Smooth muscle cell (in vitro differentiated cells): ENCODE measurements around the gene CAMSAP2. TPM values are rescaled to one million over a fixed set of nuclear protein-coding genes. Genes with fewer than 3 reads are reported as not detected.
"Not testable (repeated sequence)": the region's sequence is repeated elsewhere in the genome, so short reads cannot be mapped to it uniquely, and the experiment has no call there.

Source experiments
- DNase-seq: peaks from one replicate; lab custom pipeline; 2025; ENCODE audit not compliant: unreplicated experiment; lab: John Stamatoyannopoulos, UW
- H2AFZ ChIP-seq: fragments of 200-600 bp; sonication (generic); 2 replicates; pipeline ENCODE4 v1.6.0; 2016; ENCODE audit warnings: antibody characterized with exemption, low read depth, mild to moderate bottlenecking
- H3F3A ChIP-seq: fragments of 200-600 bp; sonication (generic); 2 replicates; pipeline ENCODE4 v1.6.0; 2017; ENCODE audit warnings: antibody characterized with exemption, low read depth
- H3K27ac ChIP-seq: fragments of 200-600 bp; sonication (generic); 2 replicates; pipeline ENCODE4 v1.5.1; 2016; ENCODE audit warnings: low read depth, mild to moderate bottlenecking
- H3K27me3 ChIP-seq: fragments of 200-600 bp; sonication (generic); 2 replicates; pipeline ENCODE4 v1.6.1; 2016; ENCODE audit warnings: low read depth, mild to moderate bottlenecking
- H3K36me3 ChIP-seq: fragments of 200-600 bp; sonication (generic); 2 replicates; pipeline ENCODE4 v1.5.1; 2016; ENCODE audit warnings: low read depth
- H3K4me1 ChIP-seq: fragments of 200-600 bp; sonication (generic); 2 replicates; pipeline ENCODE4 v1.5.1; 2016; ENCODE audit warnings: low read depth
- H3K4me2 ChIP-seq: fragments of 200-600 bp; sonication (generic); 2 replicates; pipeline ENCODE4 v1.6.0; 2016; ENCODE audit warnings: mild to moderate bottlenecking
- H3K4me3 ChIP-seq: fragments of 200-600 bp; sonication (generic); 2 replicates; pipeline ENCODE4 v1.5.1; 2016; ENCODE audit warnings: mild to moderate bottlenecking
- H3K79me2 ChIP-seq: fragments of 200-600 bp; sonication (generic); 2 replicates; pipeline ENCODE4 v1.6.0; 2016; ENCODE audit warnings: low read depth, mild to moderate bottlenecking
- H3K9ac ChIP-seq: fragments of 200-600 bp; sonication (generic); 2 replicates; pipeline ENCODE4 v1.6.0; 2016; ENCODE audit warnings: low read depth
- H3K9me3 ChIP-seq: fragments of 200-600 bp; sonication (generic); replicated peaks from 2 replicates; pipeline ENCODE4 v1.5.1; 2016; ENCODE audit warnings: low read depth
- H4K20me1 ChIP-seq: fragments of 200-600 bp; sonication (generic); 2 replicates; pipeline ENCODE4 v1.6.0; 2016; ENCODE audit warnings: low read depth
- CTCF ChIP-seq: fragments of 200-600 bp; sonication (generic); IDR thresholded peaks from 2 replicates; pipeline ENCODE4 v1.5.1; 2017; ENCODE audit warnings: borderline replicate concordance, mild to moderate bottlenecking, antibody characterized with exemption; ENCODE audit not compliant: insufficient read depth, poor library complexity, severe bottlenecking
- WGBS: methylation state at CpG from one replicate; pipeline ENCODE4 v1.1.7; 2016; ENCODE audit warnings: low lambda C conversion rate; 5-methylcytosine and 5-hydroxymethylcytosine counted together
- polyA plus RNA-seq: library from polyadenylated mRNA; unstranded; fragments of >200 nt; fragmentation: Nextera tagmentation; extraction: Ambion mirVana; gene quantifications from 2 replicates; pipeline ENCODE4 v1.2.1, GENCODE V29; 2016
- total RNA-seq: library from RNA; depleted of rRNA; stranded (reverse); fragments of >200 nt; gene quantifications from 2 replicates; pipeline ENCODE4 v1.2.3, GENCODE V29; 2014

Gene CAMSAP2
- total and polyA plus RNA-seq, 2 experiments from 2014 or later: 12.9 to 57.5 TPM

GRCh38 chr1:200784576-200784975 is 45.9 kb downstream of the CAMSAP2 start:
- DNase-seq: no peak
- 88% methylated on average over 4 of the region's 4 CpGs for WGBS
- no peak for TF ChIP-seq CTCF
- Histone ChIP-seq H3K4me3 (no peak overlapping the region), H3K27me3 (no peaks in the 10 kb centered on the region), H3K4me1 (peaks cover 10% of the 10 kb centered on the region), H3K9me3 (no peaks in the 10 kb centered on the region), H3K27ac (no peak overlapping the region), H2AFZ (no peak overlapping the region), H3K36me3 (peaks cover 11% of the 10 kb centered on the region), H3K79me2 (peaks cover 94% of the 10 kb centered on the region), H4K20me1 (peaks cover 68% of the 10 kb centered on the region), H3K9ac (no peak overlapping the region), H3K4me2 (no peak overlapping the region), H3F3A (no peaks in the 10 kb centered on the region)

GRCh38 chr1:200786788-200787187 is 48.1 kb downstream of the CAMSAP2 start:
- Histone ChIP-seq H3K4me1 (peaks cover 5% of the 10 kb centered on the region), H4K20me1 (peaks cover 62% of the 10 kb centered on the region), H3K4me2 (no peak overlapping the region), H3K27me3 (no peaks in the 10 kb centered on the region), H3K9me3 (no peaks in the 10 kb centered on the region), H3K4me3 (no peak overlapping the region), H3F3A (no peaks in the 10 kb centered on the region), H3K9ac (no peak overlapping the region), H2AFZ (no peak overlapping the region), H3K36me3 (peaks cover 9% of the 10 kb centered on the region), H3K79me2 (peaks cover 96% of the 10 kb centered on the region), H3K27ac (no peak overlapping the region)
- no peak for TF ChIP-seq CTCF
- no peak for DNase-seq
- 84% methylated on average over 4 of the region's 4 CpGs for WGBS

GRCh38 chr1:200787896-200788387 is 49.2 kb downstream of the CAMSAP2 start:
- H3K9ac ChIP-seq: no peak overlapping the region
- WGBS: 100% methylated on average over 1 of the region's 1 CpG
- peaks cover 65% of the 10 kb centered on the region for H4K20me1 ChIP-seq
- TF ChIP-seq CTCF: no peak
- DNase-seq: no peak
- peaks cover 5% of the 10 kb centered on the region for H3F3A ChIP-seq
- no peak overlapping the region for H3K4me2 ChIP-seq
- peaks cover 3% of the 10 kb centered on the region for H3K36me3 ChIP-seq
- H3K27me3 ChIP-seq: no peaks in the 10 kb centered on the region
- peaks cover 96% of the 10 kb centered on the region for H3K79me2 ChIP-seq
- no peaks in the 10 kb centered on the region for H3K9me3 ChIP-seq
- H3K27ac ChIP-seq: no peak overlapping the region
- no peak overlapping the region for H3K4me3 ChIP-seq
- H2AFZ ChIP-seq: no peak overlapping the region
- peaks cover 5% of the 10 kb centered on the region for H3K4me1 ChIP-seq

- 99% methylated on average over 6 of the region's 6 CpGs for WGBS
Measured at GRCh38 chr1:200791012-200791411, 52.3 kb downstream of the CAMSAP2 start.

More at GRCh38 chr1:200791012-200791411, 52.3 kb downstream of the CAMSAP2 start:
- H3K4me3 ChIP-seq, H3K9me3 ChIP-seq, H3K9ac ChIP-seq, H3K36me3 ChIP-seq, DNase-seq, H3K27ac ChIP-seq, H3K4me2 ChIP-seq, H3K4me1 ChIP-seq, H2AFZ ChIP-seq, H3K27me3 ChIP-seq: not testable (repeated sequence)
- H4K20me1 ChIP-seq: peaks cover 71% of the 10 kb centered on the region
- peaks cover 11% of the 10 kb centered on the region for H3F3A ChIP-seq
- peaks cover 98% of the 10 kb centered on the region for H3K79me2 ChIP-seq
